Endothelial cell of umbilical vein (primary cell): Measurements from ENCODE around the gene ZNF668. TPM values are rescaled to one million over a fixed set of nuclear protein-coding genes. Genes with fewer than 3 reads are reported as not detected.

Experiments used
- BruUV-seq: library from RNA; stranded (reverse); fragments of 400-500 nt; replicated peaks from 2 replicates; lab custom pipeline; 2021; lab: Mats Ljungman, UMichigan
- CTCF ChIA-PET: fragments of 300-600, 350-600 bp; sonication (Branson Sonifier 250); formaldehyde crosslinking; loops from one replicate; lab custom pipeline; 2021; ENCODE audit warnings: antibody characterized with exemption, inconsistent platforms; lab: Charles Lee
- POLR2A ChIA-PET: fragments of 300-600, 350-600 bp; sonication (Branson Sonifier 250); formaldehyde crosslinking; loops from one replicate; lab custom pipeline; 2021; ENCODE audit warnings: antibody characterized with exemption, inconsistent platforms; lab: Charles Lee
- DNase-seq: peaks from one replicate; pipeline ENCODE4 v3.0.0-alpha.2; 2011; ENCODE audit warnings: low read depth, low spot score
- FAIRE-seq: peaks from 2 replicates; lab custom pipeline; 2011; peaks lifted over from hg19 to GRCh38; lab: Jason Lieb, UNC
- H2AFZ ChIP-seq: 2 replicates; pipeline ENCODE4 v1.6.0; 2012; ENCODE audit warnings: low read depth, low read length, control low read depth, inconsistent platforms
- H3K27ac ChIP-seq: 2 replicates; pipeline ENCODE4 v1.5.1; 2011; ENCODE audit warnings: low read depth, mild to moderate bottlenecking, control low read depth, low read length, moderate library complexity; ENCODE audit not compliant: insufficient read depth
- H3K27me3 ChIP-seq, 2 experiments: 2 replicates each; pipeline versions ENCODE4 v1.6.0 to v1.6.1; 2011; ENCODE audit warnings: low read length in 2 of 2, mixed read lengths in 1 of 2; ENCODE audit not compliant: control insufficient read depth in 2 of 2, insufficient read depth in 2 of 2
- H3K36me3 ChIP-seq, 2 experiments: 2 replicates in 1 of 2; 3 replicates in 1 of 2; pipeline ENCODE4 v1.5.1; 2011; ENCODE audit warnings: low read length in 2 of 2, mild to moderate bottlenecking in 1 of 2, moderate library complexity in 1 of 2; ENCODE audit not compliant: control insufficient read depth in 2 of 2, insufficient read depth in 2 of 2; ENCODE audit errors: extremely low read depth in 1 of 2
- H3K4me1 ChIP-seq: 3 replicates; pipeline ENCODE4 v1.5.1; 2011; ENCODE audit warnings: mild to moderate bottlenecking, low read length; ENCODE audit not compliant: control insufficient read depth, insufficient read depth; ENCODE audit errors: extremely low read depth
- H3K4me2 ChIP-seq: 2 replicates; pipeline ENCODE4 v1.6.1; 2011; ENCODE audit warnings: low read length, control low read depth, mixed read lengths; ENCODE audit not compliant: insufficient read depth
- H3K4me3 ChIP-seq, 3 experiments: fragments of 200-600 bp in 1 of 3; sonication (generic), shearing (Covaris generic) in 1 of 3; replicated peaks in 1 of 3; 2 replicates each; pipeline ENCODE4 v1.5.1; 2011 to 2016; ENCODE audit warnings: control low read depth in 3 of 3, low read length in 3 of 3, mild to moderate bottlenecking in 2 of 3, inconsistent platforms in 1 of 3, low read depth in 1 of 3, moderate library complexity in 1 of 3; ENCODE audit not compliant: insufficient read depth in 1 of 3
- H3K79me2 ChIP-seq: 2 replicates; pipeline ENCODE4 v1.6.0; 2012; ENCODE audit warnings: low read length, inconsistent platforms; ENCODE audit not compliant: control insufficient read depth, insufficient read depth
- H3K9ac ChIP-seq: replicated peaks from 2 replicates; pipeline ENCODE3; 2011; ENCODE audit warnings: low read length, control low read depth; ENCODE audit not compliant: insufficient read depth; ENCODE audit errors: extremely low read depth
- H3K9me1 ChIP-seq: replicated peaks from 3 replicates; pipeline ENCODE4 v1.6.0; 2011; ENCODE audit warnings: mild to moderate bottlenecking, low read length; ENCODE audit not compliant: control insufficient read depth, insufficient read depth; ENCODE audit errors: extremely low read depth
- H3K9me3 ChIP-seq: replicated peaks from 2 replicates; pipeline ENCODE4 v1.5.1; 2012; ENCODE audit warnings: low read length, inconsistent platforms; ENCODE audit not compliant: control insufficient read depth, insufficient read depth
- H4K20me1 ChIP-seq: replicated peaks from 2 replicates; pipeline ENCODE3; 2011; ENCODE audit warnings: mild to moderate bottlenecking, low read length; ENCODE audit not compliant: control insufficient read depth, insufficient read depth; ENCODE audit errors: extremely low read depth
- EZH2 ChIP-seq: IDR thresholded peaks from 2 replicates; pipeline ENCODE4 v1.6.1; 2012; ENCODE audit warnings: borderline replicate concordance, low read depth, mild to moderate bottlenecking, moderate library complexity, low read length, inconsistent platforms; ENCODE audit not compliant: severe bottlenecking
- FOS ChIP-seq: IDR thresholded peaks from 2 replicates; pipeline ENCODE4 v1.6.1; 2011; ENCODE audit warnings: mild to moderate bottlenecking, low read length, moderate library complexity, borderline replicate concordance; ENCODE audit not compliant: insufficient read depth
- GATA2 ChIP-seq: IDR thresholded peaks from 2 replicates; pipeline ENCODE4 v1.7.0; 2011; ENCODE audit warnings: low read depth, mild to moderate bottlenecking, moderate library complexity, mixed read lengths, low read length; ENCODE audit not compliant: insufficient read length, insufficient read depth
- JUN ChIP-seq: IDR thresholded peaks from 2 replicates; pipeline ENCODE4 v1.6.1; 2011; ENCODE audit warnings: borderline replicate concordance, low read depth; ENCODE audit not compliant: insufficient read length, insufficient read depth
- MYC ChIP-seq: IDR thresholded peaks from one replicate; pipeline ENCODE4 v1.6.1; 2011; ENCODE audit warnings: mild to moderate bottlenecking, low read depth, low read length
- POLR2A ChIP-seq: IDR thresholded peaks from 2 replicates; pipeline ENCODE4 v1.6.1; 2012; ENCODE audit warnings: low read depth, mild to moderate bottlenecking, control low read depth, low read length
- POLR2AphosphoS5 ChIP-seq: IDR thresholded peaks from 2 replicates; pipeline ENCODE4 v1.6.1; 2012; ENCODE audit warnings: low read depth, mild to moderate bottlenecking, control low read depth, low read length, moderate library complexity; ENCODE audit not compliant: insufficient read depth
- dilution Hi-C: fragments of 300-500 bp; cut with MboI; formaldehyde crosslinking; loops from one replicate; pipeline ENCODE4 v1.15.0; 2019; ENCODE audit warnings: low sequenced_read_pairs; ENCODE audit not compliant: extremely low pct_ligation_motif_present
- intact Hi-C: fragments of 100-400 bp; cut with micrococcal nuclease; formaldehyde crosslinking; loops from one replicate; pipeline ENCODE4 v1.10.0; 2022
- polyA plus RNA-seq, 4 experiments: library from polyadenylated mRNA; depleted of rRNA in 3 of 4; stranded (reverse) in 3 of 4; unstranded in 1 of 4; fragments of >200 nt; gene quantifications; 2 replicates each; pipeline versions ENCODE4 v1.2.1 to v1.2.3, GENCODE V29; 2011 to 2012; ENCODE audit warnings: missing spikeins in 1 of 4
- total RNA-seq: library from RNA; stranded (reverse); gene quantifications from 2 replicates; pipeline ENCODE4 v1.2.3, GENCODE V29; 2021
- TF ChIP-seq, protein P1 (sequence below), 2 donors: IDR thresholded peaks; 1 replicate in 1 of 2; 2 replicates in 1 of 2; pipeline ENCODE4 v1.5.1; 2011; ENCODE audit warnings: low read length in 2 of 2, mild to moderate bottlenecking in 2 of 2, moderate library complexity in 2 of 2, control low read depth in 1 of 2, inconsistent platforms in 1 of 2, low read depth in 1 of 2; ENCODE audit not compliant: insufficient read depth in 1 of 2; ENCODE audit errors: extremely low read depth in 1 of 2
- TF ChIP-seq, protein P2 (sequence below): IDR thresholded peaks from 2 replicates; pipeline ENCODE4 v1.6.1; 2011; ENCODE audit not compliant: insufficient read depth, insufficient read length

Gene ZNF668
- total and polyA plus RNA-seq, 2 donors (not counting 3 experiments of a cell fraction or from before 2014, with no cell fraction given), result 11.8 to 13.3 TPM

DNA sequence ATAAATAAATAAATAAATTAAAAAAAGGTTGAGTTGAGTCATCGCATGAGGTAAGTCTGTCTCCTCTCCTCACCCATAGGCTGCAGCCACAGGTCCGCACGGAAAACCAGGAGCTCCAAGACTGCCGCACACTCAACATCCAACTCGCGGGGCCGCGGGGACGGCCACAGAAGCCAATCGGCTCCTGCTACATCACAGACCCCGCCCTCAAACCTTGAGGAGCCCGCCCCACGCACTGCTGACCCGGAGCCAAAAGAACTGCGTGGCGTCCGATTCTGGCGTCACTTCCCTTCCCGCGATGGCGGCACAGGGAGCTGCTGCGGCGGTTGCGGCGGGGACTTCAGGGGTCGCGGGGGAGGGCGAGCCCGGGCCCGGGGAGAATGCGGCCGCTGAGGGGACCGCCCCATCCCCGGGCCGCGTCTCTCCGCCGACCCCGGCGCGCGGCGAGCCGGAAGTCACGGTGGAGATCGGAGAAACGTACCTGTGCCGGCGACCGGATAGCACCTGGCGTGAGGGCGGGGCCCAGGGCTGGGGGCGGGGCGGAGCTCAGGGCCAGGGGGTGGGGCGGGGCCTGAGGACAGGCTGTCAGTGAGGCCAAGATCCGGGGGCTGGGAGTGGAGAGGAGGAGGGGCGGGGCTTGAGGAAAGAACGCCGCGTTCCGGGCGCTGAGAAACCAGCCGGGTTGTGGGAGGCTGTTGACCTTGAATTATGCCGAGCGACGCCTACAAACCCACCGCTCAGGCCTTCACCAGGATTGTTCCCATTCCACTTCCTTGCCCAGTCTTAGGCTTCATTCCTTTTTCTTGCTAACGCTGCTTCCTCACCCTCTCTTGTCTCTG lies 43.6 kb upstream of the ZNF668 start, which contains the start of gene KAT8:
KAT8 (plus strand) TSS at position 281 of the 839 bp plus-strand sequence; CDS start at position 299, 18 bp downstream.
- FAIRE-seq, result peak; percentile 96
- no peaks in the 10 kb centered on the region for H3K9me1 ChIP-seq
- peaks cover 3 to 14% of the 10 kb centered on the region in 2 experiments for H3K36me3 ChIP-seq

DNA sequence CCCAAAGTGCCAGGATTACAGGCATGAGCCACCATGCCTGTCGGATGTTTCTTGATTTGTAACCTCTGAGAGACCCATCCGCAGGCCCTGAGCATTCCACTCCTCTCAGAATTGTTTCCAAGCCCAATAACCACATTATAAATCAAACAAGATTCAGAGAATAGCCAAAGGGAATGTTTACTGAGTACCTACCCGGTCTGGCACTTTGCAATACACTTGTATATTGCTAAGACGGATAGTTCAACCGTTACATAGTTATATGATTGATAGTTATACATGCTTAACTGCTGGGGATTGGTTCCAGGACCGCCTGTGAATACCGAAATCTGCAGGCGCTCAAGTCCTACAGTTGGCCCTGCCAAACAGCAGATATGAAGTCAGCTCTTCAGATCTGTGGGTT lies 40.4 kb upstream of the ZNF668 start:
- H3K9me3 ChIP-seq, result no peaks in the 10 kb centered on the region
- no peak overlapping the region for H3K4me3 ChIP-seq
- H3K27ac ChIP-seq, result no peak overlapping the region
- TF ChIP-seq GATA2 (no peak), MYC (no peak), POLR2A (no peak), JUN (no peak), POLR2AphosphoS5 (no peak), EZH2 (no peak), FOS (no peak)
- TF ChIP-seq, protein P1, sequence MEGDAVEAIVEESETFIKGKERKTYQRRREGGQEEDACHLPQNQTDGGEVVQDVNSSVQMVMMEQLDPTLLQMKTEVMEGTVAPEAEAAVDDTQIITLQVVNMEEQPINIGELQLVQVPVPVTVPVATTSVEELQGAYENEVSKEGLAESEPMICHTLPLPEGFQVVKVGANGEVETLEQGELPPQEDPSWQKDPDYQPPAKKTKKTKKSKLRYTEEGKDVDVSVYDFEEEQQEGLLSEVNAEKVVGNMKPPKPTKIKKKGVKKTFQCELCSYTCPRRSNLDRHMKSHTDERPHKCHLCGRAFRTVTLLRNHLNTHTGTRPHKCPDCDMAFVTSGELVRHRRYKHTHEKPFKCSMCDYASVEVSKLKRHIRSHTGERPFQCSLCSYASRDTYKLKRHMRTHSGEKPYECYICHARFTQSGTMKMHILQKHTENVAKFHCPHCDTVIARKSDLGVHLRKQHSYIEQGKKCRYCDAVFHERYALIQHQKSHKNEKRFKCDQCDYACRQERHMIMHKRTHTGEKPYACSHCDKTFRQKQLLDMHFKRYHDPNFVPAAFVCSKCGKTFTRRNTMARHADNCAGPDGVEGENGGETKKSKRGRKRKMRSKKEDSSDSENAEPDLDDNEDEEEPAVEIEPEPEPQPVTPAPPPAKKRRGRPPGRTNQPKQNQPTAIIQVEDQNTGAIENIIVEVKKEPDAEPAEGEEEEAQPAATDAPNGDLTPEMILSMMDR (IDR thresholded peaks at IDR 0.05; ENCODE audit: extremely low read depth in 1 of 2, insufficient read depth in 1 of 2, low read depth in 1 of 2, low read length in 2 of 2), result no peak
- TF ChIP-seq, protein P2, sequence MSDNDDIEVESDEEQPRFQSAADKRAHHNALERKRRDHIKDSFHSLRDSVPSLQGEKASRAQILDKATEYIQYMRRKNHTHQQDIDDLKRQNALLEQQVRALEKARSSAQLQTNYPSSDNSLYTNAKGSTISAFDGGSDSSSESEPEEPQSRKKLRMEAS, result no peak
- POLR2A ChIA-PET, result no interaction called here
- CTCF ChIA-PET, result interaction anchor here (1.0 kb wide), 1 partner anchor 28 kb away, joined by 3 read pairs; no protein-coding TSS in a partner anchor
- H3K4me2 ChIP-seq, result no peak overlapping the region
- H3K27me3 ChIP-seq, result no peaks in the 10 kb centered on the region
- no peak overlapping the region for H3K9ac ChIP-seq
- DNase-seq (no peak), FAIRE-seq (peak; percentile 12)
- H3K36me3 ChIP-seq, result peaks cover 10 to 30% of the 10 kb centered on the region in 2 experiments
- BruUV-seq, result no TSS peak
- no peaks in the 10 kb centered on the region for H4K20me1 ChIP-seq
- dilution Hi-C loops (no loop called here), intact Hi-C loops (no loop called here)
- no peaks in the 10 kb centered on the region for H3K9me1 ChIP-seq
- no peak overlapping the region for H2AFZ ChIP-seq
- peaks cover 7% of the 10 kb centered on the region for H3K4me1 ChIP-seq
- peaks cover 16% of the 10 kb centered on the region for H3K79me2 ChIP-seq

More for the DNA sequence above, 43.6 kb upstream of the ZNF668 start, which contains the start of gene KAT8:
- peak within 1 kb of the TSS; percentile 82 for H3K9ac ChIP-seq
- peak within 1 kb of the TSS; percentile 77 for H3K27ac ChIP-seq
- dilution Hi-C loops, result no loop called here
- peaks cover 14% of the 10 kb centered on the region for H3K79me2 ChIP-seq
- BruUV-seq, result no TSS peak
- no peaks in the 10 kb centered on the region for H3K9me3 ChIP-seq
- TF ChIP-seq JUN, result no peak
- TF ChIP-seq POLR2A, result peak; percentile 84
- TF ChIP-seq POLR2AphosphoS5, result peak; percentile 86
- intact Hi-C loops, result loop anchor here (1.0 to 2.0 kb wide), 6 partner anchors 23 to 323 kb away; partner anchors contain the start of genes FUS, STX4, VKORC1 and ZNF646
- peak within 1 kb of the TSS; percentile 47 for H2AFZ ChIP-seq
- peak within 1 kb of the TSS; percentile 54 to 79 (median 79) for H3K4me3 ChIP-seq
- H3K4me1 ChIP-seq, result peaks cover 7% of the 10 kb centered on the region
- H3K4me2 ChIP-seq, result peak within 1 kb of the TSS; percentile 80
- H4K20me1 ChIP-seq, result no peaks in the 10 kb centered on the region
- DNase-seq, result peak; percentile 98
- POLR2A ChIA-PET, result interaction anchor here (0.8 to 1.6 kb wide), 6 partner anchors 11 to 322 kb away, joined by 3 to 31 read pairs (median 6); partner anchors contain the start of gene FUS
- H3K27me3 ChIP-seq, result no peaks in the 10 kb centered on the region
- CTCF ChIA-PET, result interaction anchor here (0.9 to 1.6 kb wide), 10 partner anchors 15 to 334 kb away, joined by 3 to 27 read pairs (median 5); partner anchors contain the start of genes HSD3B7, PRSS8 and VKORC1
